Panc1 (cell line): ENCODE results near the gene EXOC3L4. TPM values are rescaled to one million over a fixed set of nuclear protein-coding genes. Genes with fewer than 3 reads are reported as not detected.

Experiments
- ATAC-seq: fragments of 200-7000 bp; cut with Tn5 transposase; 2 replicates; pipeline ENCODE4 v1.9.1; 2020; ENCODE audit warnings: mild to moderate bottlenecking, moderate library complexity
- BruUV-seq: library from RNA; stranded (reverse); fragments of 400-500 nt; replicated peaks from 2 replicates; lab custom pipeline; 2021; lab: Mats Ljungman, UMichigan
- CTCF ChIA-PET: fragments of 300-600 bp; sonication (Branson Sonifier 250); formaldehyde crosslinking; loops from one replicate; lab custom pipeline; 2022; ENCODE audit warnings: antibody characterized with exemption; lab: Charles Lee
- POLR2A ChIA-PET: fragments of 300-600 bp; sonication (Branson Sonifier 250); formaldehyde crosslinking; loops from one replicate; lab custom pipeline; 2022; ENCODE audit warnings: antibody characterized with exemption; lab: Charles Lee
- DNase-seq: peaks from one replicate; pipeline ENCODE4 v3.0.0-alpha.2; 2010; ENCODE audit warnings: low read depth, low spot score
- H3K27ac ChIP-seq: 2 replicates; pipeline ENCODE4 v1.5.1; 2011; ENCODE audit warnings: mild to moderate bottlenecking, low read length, inconsistent platforms
- H3K27me3 ChIP-seq: fragments of 200-500 bp; sonication (Bioruptor generic); 2 replicates; pipeline ENCODE4 v1.6.0; 2014; ENCODE audit warnings: low read length, inconsistent platforms; ENCODE audit not compliant: control insufficient read depth, insufficient read depth
- H3K36me3 ChIP-seq: fragments of 200-500 bp; sonication (Bioruptor generic); 2 replicates; pipeline ENCODE4 v1.5.1; 2014; ENCODE audit warnings: inconsistent platforms, mild to moderate bottlenecking, low read length, moderate library complexity; ENCODE audit not compliant: control insufficient read depth, insufficient read depth
- H3K4me1 ChIP-seq: 2 replicates; pipeline ENCODE4 v1.5.1; 2011; ENCODE audit warnings: inconsistent platforms, mild to moderate bottlenecking, low read length, moderate library complexity; ENCODE audit not compliant: control insufficient read depth, insufficient read depth
- H3K4me3 ChIP-seq, 2 experiments: 2 replicates each; pipeline ENCODE4 v1.5.1; 2011 to 2012; ENCODE audit warnings: low read depth in 2 of 2, low read length in 2 of 2, mild to moderate bottlenecking in 2 of 2, inconsistent platforms in 1 of 2, moderate library complexity in 1 of 2
- H3K9me3 ChIP-seq: fragments of 200-500 bp; sonication (Bioruptor generic); 2 replicates; pipeline ENCODE4 v1.5.1; 2014; ENCODE audit warnings: low read depth, mild to moderate bottlenecking, inconsistent platforms, low read length, moderate library complexity; ENCODE audit not compliant: control insufficient read depth, insufficient read depth
- POLR2AphosphoS5 ChIP-seq: IDR thresholded peaks from 2 replicates; pipeline ENCODE4 v1.6.1; 2012; ENCODE audit warnings: mild to moderate bottlenecking, low read depth, low read length, moderate library complexity
- SIN3A ChIP-seq: IDR thresholded peaks from 2 replicates; pipeline ENCODE4 v1.6.1; 2012; ENCODE audit warnings: low read depth, mild to moderate bottlenecking, low read length, moderate library complexity, borderline replicate concordance; ENCODE audit not compliant: insufficient read depth
- TCF7L2 ChIP-seq: IDR thresholded peaks from 2 replicates; pipeline ENCODE4 v1.6.1; 2011; ENCODE audit warnings: mild to moderate bottlenecking, low read depth, low read length, inconsistent platforms
- in situ Hi-C: cut with HindIII; loops from 2 replicates; pipeline ENCODE4 v1.10.0; 2016; ENCODE audit warnings: low sequenced_read_pairs, low pct_unique_long_range_greater_than_20kb
- intact Hi-C: fragments of 100-400 bp; cut with micrococcal nuclease; formaldehyde crosslinking; loops from one replicate; pipeline ENCODE4 v1.10.0; 2022; ENCODE audit not compliant: unreplicated experiment
- total RNA-seq: library from RNA; stranded (reverse); gene quantifications from one replicate; pipeline ENCODE4 v1.2.1, GENCODE V29; 2021; ENCODE audit not compliant: unreplicated experiment
- TF ChIP-seq, protein P1 (sequence below), 2 experiments: IDR thresholded peaks; 2 replicates each; pipeline ENCODE4 v1.6.1; 2011 to 2012; ENCODE audit warnings: low read depth in 2 of 2, control low read depth in 1 of 2, low read length in 1 of 2, mild to moderate bottlenecking in 1 of 2, moderate library complexity in 1 of 2; ENCODE audit not compliant: insufficient read depth in 1 of 2
- TF ChIP-seq, protein P2 (sequence below): fragments of 450-650 bp; IDR thresholded peaks from 2 replicates; pipeline ENCODE4 v1.5.1; 2017; ENCODE audit warnings: mild to moderate bottlenecking

Gene EXOC3L4
- total RNA-seq, 1 experiment from 2014 or later: 2.6 TPM

DNA sequence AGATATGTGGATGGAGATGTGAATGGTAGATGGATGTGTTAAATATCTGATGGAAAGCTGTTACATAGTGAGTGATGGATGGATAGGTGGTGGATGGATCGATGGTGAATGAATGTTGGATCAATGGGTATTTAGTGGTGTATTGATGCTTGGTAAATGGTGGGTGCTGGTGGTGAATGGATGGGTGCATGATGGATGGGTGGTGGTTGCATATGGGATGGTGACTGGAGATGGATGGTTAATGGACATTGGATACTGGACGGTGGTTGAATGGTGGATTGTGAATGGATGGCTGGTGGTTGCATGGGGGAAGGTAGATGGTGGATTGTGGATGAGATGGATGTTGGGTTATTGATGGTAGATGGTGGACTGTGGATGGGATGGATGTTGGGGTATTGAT lies 12.6 kb upstream of the EXOC3L4 start:
- Histone ChIP-seq H3K9me3 (no peaks in the 10 kb centered on the region), H3K27ac (no peak overlapping the region), H3K36me3 (no peaks in the 10 kb centered on the region), H3K4me3 (no peak overlapping the region), H3K4me1 (no peaks in the 10 kb centered on the region), H3K27me3 (no peaks in the 10 kb centered on the region)
- POLR2A ChIA-PET: no interaction called here
- DNase-seq (no peak), ATAC-seq (no peak)
- BruUV-seq: no TSS peak
- intact Hi-C loops (no loop called here), in situ Hi-C loops (no loop called here)
- TF ChIP-seq POLR2AphosphoS5: no peak
- TF ChIP-seq SIN3A: no peak
- TF ChIP-seq, protein P1, sequence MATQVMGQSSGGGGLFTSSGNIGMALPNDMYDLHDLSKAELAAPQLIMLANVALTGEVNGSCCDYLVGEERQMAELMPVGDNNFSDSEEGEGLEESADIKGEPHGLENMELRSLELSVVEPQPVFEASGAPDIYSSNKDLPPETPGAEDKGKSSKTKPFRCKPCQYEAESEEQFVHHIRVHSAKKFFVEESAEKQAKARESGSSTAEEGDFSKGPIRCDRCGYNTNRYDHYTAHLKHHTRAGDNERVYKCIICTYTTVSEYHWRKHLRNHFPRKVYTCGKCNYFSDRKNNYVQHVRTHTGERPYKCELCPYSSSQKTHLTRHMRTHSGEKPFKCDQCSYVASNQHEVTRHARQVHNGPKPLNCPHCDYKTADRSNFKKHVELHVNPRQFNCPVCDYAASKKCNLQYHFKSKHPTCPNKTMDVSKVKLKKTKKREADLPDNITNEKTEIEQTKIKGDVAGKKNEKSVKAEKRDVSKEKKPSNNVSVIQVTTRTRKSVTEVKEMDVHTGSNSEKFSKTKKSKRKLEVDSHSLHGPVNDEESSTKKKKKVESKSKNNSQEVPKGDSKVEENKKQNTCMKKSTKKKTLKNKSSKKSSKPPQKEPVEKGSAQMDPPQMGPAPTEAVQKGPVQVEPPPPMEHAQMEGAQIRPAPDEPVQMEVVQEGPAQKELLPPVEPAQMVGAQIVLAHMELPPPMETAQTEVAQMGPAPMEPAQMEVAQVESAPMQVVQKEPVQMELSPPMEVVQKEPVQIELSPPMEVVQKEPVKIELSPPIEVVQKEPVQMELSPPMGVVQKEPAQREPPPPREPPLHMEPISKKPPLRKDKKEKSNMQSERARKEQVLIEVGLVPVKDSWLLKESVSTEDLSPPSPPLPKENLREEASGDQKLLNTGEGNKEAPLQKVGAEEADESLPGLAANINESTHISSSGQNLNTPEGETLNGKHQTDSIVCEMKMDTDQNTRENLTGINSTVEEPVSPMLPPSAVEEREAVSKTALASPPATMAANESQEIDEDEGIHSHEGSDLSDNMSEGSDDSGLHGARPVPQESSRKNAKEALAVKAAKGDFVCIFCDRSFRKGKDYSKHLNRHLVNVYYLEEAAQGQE (IDR thresholded peaks at IDR 0.05; ENCODE audit: insufficient read depth in 1 of 2, low read depth in 2 of 2, low read length in 1 of 2): no peak
- TF ChIP-seq, protein P2, sequence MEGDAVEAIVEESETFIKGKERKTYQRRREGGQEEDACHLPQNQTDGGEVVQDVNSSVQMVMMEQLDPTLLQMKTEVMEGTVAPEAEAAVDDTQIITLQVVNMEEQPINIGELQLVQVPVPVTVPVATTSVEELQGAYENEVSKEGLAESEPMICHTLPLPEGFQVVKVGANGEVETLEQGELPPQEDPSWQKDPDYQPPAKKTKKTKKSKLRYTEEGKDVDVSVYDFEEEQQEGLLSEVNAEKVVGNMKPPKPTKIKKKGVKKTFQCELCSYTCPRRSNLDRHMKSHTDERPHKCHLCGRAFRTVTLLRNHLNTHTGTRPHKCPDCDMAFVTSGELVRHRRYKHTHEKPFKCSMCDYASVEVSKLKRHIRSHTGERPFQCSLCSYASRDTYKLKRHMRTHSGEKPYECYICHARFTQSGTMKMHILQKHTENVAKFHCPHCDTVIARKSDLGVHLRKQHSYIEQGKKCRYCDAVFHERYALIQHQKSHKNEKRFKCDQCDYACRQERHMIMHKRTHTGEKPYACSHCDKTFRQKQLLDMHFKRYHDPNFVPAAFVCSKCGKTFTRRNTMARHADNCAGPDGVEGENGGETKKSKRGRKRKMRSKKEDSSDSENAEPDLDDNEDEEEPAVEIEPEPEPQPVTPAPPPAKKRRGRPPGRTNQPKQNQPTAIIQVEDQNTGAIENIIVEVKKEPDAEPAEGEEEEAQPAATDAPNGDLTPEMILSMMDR: no peak
- TF ChIP-seq TCF7L2: no peak
- CTCF ChIA-PET: no interaction called here

DNA sequence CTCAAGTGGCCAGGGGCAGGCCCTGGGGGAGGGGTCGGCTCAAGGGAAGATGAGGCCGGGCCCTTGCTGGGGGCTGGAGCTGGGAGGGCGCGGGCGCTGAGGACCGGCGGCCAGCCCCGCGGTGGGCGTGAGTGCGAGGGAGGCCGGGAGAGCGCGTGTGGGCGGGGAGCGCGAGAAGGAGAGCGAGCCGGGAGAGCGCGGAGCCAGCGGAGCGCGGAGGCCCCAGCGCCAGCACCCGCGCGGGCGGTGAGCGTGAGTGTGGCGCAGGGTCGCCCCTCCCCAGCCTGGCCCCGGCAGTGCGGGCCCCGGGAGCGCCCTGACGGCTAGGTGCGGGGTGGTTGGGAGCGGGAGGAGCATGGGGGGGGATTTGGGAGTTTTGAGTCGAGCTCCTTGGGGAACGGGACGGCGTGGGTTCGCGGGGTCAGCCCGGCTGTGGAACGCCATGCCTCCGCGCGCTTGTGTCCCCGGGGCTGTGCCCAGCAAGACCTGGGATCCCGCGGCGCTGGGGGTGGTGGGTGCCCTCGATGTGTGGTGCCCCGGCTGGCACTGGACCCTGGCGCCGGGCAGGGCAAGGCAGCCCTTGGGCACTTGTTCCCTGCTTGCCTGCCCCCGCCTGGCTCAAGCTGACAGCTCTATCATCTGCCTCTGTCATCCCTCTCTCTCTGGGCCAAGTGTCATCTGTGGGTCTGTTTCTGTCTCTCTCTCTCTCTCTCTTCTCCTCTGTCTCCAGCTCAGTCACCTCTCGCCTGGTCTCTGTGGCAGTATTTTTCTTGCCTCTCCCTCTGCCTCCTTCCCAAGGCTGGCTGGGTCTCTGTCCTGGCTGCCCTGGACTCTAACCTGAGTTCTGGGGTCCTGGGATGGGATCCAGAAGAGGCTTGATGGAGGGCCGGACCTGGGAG lies 10.3 kb upstream of the EXOC3L4 start, which contains the start of gene LBHD2:
TSS of gene LBHD2 (plus strand) at position 190 of the 899 bp plus-strand sequence. CDS start 1,803 bp downstream, outside the sequence.
- ATAC-seq: no peak
- Histone ChIP-seq H3K27me3 (no peaks in the 10 kb centered on the region), H3K36me3 (no peaks in the 10 kb centered on the region), H3K27ac (no peak within 1 kb of the TSS), H3K4me3 (no peak within 1 kb of the TSS), H3K4me1 (no peaks in the 10 kb centered on the region), H3K9me3 (no peaks in the 10 kb centered on the region)
- DNase-seq: no peak
- CTCF ChIA-PET: no interaction called here
- TF ChIP-seq, protein P2: no peak
- TF ChIP-seq POLR2AphosphoS5 (no peak), SIN3A (no peak), TCF7L2 (no peak)
- TF ChIP-seq, protein P1 (IDR thresholded peaks at IDR 0.05; ENCODE audit: insufficient read depth in 1 of 2, low read depth in 2 of 2, low read length in 1 of 2): no peak
- intact Hi-C loops (no loop called here), in situ Hi-C loops (no loop called here)
- no TSS peak for BruUV-seq
- POLR2A ChIA-PET: no interaction called here
